ENCODE results near the gene TMEM170B.
"Not testable (repeated sequence)": the region's sequence is repeated elsewhere in the genome, so short reads cannot be mapped to it uniquely, and the experiment has no call there.

Gene TMEM170B

GRCh38 chr6:11547846-11548245, 10.3 kb downstream of the TMEM170B start:
- not testable (repeated sequence) for H3K36me3 Mint-ChIP-seq, ATAC-seq, H3K4me3 Mint-ChIP-seq, H3K27me3 Mint-ChIP-seq, H3K27ac Mint-ChIP-seq, H3K9me3 Mint-ChIP-seq
- H3K4me1 Mint-ChIP-seq = peaks cover 12% of the 10 kb centered on the region

GRCh38 chr6:11548578-11548977, 11.0 kb downstream of the TMEM170B start:
- H3K27ac Mint-ChIP-seq, ATAC-seq: not testable (repeated sequence)
- H3K4me1 Mint-ChIP-seq = peaks cover 12% of the 10 kb centered on the region

GRCh38 chr6:11551053-11551452, 13.5 kb downstream of the TMEM170B start:
- Mint-ChIP-seq H3K27ac (no peak overlapping the region), H3K9me3 (no peaks in the 10 kb centered on the region), H3K4me3 (no peak overlapping the region), H3K4me1 (peaks cover 19% of the 10 kb centered on the region), H3K27me3 (no peaks in the 10 kb centered on the region), H3K36me3 (no peaks in the 10 kb centered on the region)
- ATAC-seq = no peak

More at GRCh38 chr6:11548578-11548977, 11.0 kb downstream of the TMEM170B start:
- H3K4me3 Mint-ChIP-seq, H3K9me3 Mint-ChIP-seq, H3K36me3 Mint-ChIP-seq, H3K27me3 Mint-ChIP-seq: not testable (repeated sequence)

- Mint-ChIP-seq H3K4me3 (no peak overlapping the region), H3K36me3 (no peaks in the 10 kb centered on the region), H3K27me3 (no peaks in the 10 kb centered on the region), H3K4me1 (peaks cover 19% of the 10 kb centered on the region), H3K27ac (no peak overlapping the region), H3K9me3 (no peaks in the 10 kb centered on the region)
- ATAC-seq = no peak
Measured at GRCh38 chr6:11552442-11552841, 14.9 kb downstream of the TMEM170B start.

- no peaks in the 10 kb centered on the region for H3K36me3 Mint-ChIP-seq
- no peak overlapping the region for H3K4me3 Mint-ChIP-seq
- ATAC-seq = no peak
- H3K9me3 Mint-ChIP-seq = no peaks in the 10 kb centered on the region
- H3K27me3 Mint-ChIP-seq = no peaks in the 10 kb centered on the region
- peaks cover 19% of the 10 kb centered on the region for H3K4me1 Mint-ChIP-seq
- H3K27ac Mint-ChIP-seq = no peak overlapping the region
Measured at GRCh38 chr6:11553824-11554223, 16.3 kb downstream of the TMEM170B start.

GRCh38 chr6:11556309-11556708, 18.8 kb downstream of the TMEM170B start:
- no peak for ATAC-seq
- H3K27me3 Mint-ChIP-seq = no peaks in the 10 kb centered on the region
- no peak overlapping the region for H3K4me3 Mint-ChIP-seq
- no peak overlapping the region for H3K27ac Mint-ChIP-seq
- H3K9me3 Mint-ChIP-seq = no peaks in the 10 kb centered on the region
- peaks cover 14% of the 10 kb centered on the region for H3K4me1 Mint-ChIP-seq
- no peaks in the 10 kb centered on the region for H3K36me3 Mint-ChIP-seq

GRCh38 chr6:11563793-11564192, 26.2 kb downstream of the TMEM170B start:
- ATAC-seq = no peak
- Mint-ChIP-seq H3K27me3 (no peaks in the 10 kb centered on the region), H3K9me3 (no peaks in the 10 kb centered on the region), H3K27ac (no peak overlapping the region), H3K4me3 (no peak overlapping the region), H3K36me3 (peaks cover 27% of the 10 kb centered on the region), H3K4me1 (peaks cover 6% of the 10 kb centered on the region)

- Mint-ChIP-seq H3K9me3 (no peaks in the 10 kb centered on the region), H3K4me1 (peaks cover 6% of the 10 kb centered on the region), H3K36me3 (peaks cover 35% of the 10 kb centered on the region), H3K27me3 (no peaks in the 10 kb centered on the region), H3K4me3 (no peak overlapping the region), H3K27ac (no peak overlapping the region)
- ATAC-seq = no peak
Measured at GRCh38 chr6:11566609-11567008, 29.1 kb downstream of the TMEM170B start.

GRCh38 chr6:11571073-11571472, 33.5 kb downstream of the TMEM170B start:
- Mint-ChIP-seq H3K36me3 (peaks cover 30% of the 10 kb centered on the region), H3K27ac (no peak overlapping the region), H3K27me3 (no peaks in the 10 kb centered on the region), H3K4me3 (no peak overlapping the region), H3K4me1 (peaks cover 6% of the 10 kb centered on the region), H3K9me3 (no peaks in the 10 kb centered on the region)
- ATAC-seq = no peak

- Mint-ChIP-seq H3K4me1 (no peaks in the 10 kb centered on the region), H3K27me3 (no peaks in the 10 kb centered on the region), H3K4me3 (no peak overlapping the region), H3K9me3 (no peaks in the 10 kb centered on the region), H3K27ac (no peak overlapping the region), H3K36me3 (peaks cover 9% of the 10 kb centered on the region)
- ATAC-seq = peak; percentile 90
Measured at GRCh38 chr6:11575408-11576033, 38.0 kb downstream of the TMEM170B start.

GRCh38 chr6:11580686-11581405, 43.3 kb downstream of the TMEM170B start:
- ATAC-seq = no peak
- H3K27ac Mint-ChIP-seq = no peak overlapping the region
- H3K9me3 Mint-ChIP-seq = no peaks in the 10 kb centered on the region
- no peak overlapping the region for H3K4me3 Mint-ChIP-seq
- no peaks in the 10 kb centered on the region for H3K27me3 Mint-ChIP-seq
- H3K36me3 Mint-ChIP-seq = no peaks in the 10 kb centered on the region
- no peaks in the 10 kb centered on the region for H3K4me1 Mint-ChIP-seq

- H3K9me3 Mint-ChIP-seq = no peaks in the 10 kb centered on the region
- no peaks in the 10 kb centered on the region for H3K36me3 Mint-ChIP-seq
- peaks cover under 1% of the 10 kb centered on the region for H3K27me3 Mint-ChIP-seq
- ATAC-seq = no peak
- no peak overlapping the region for H3K27ac Mint-ChIP-seq
- no peaks in the 10 kb centered on the region for H3K4me1 Mint-ChIP-seq
- H3K4me3 Mint-ChIP-seq = no peak overlapping the region
Measured at GRCh38 chr6:11584244-11584643, 46.7 kb downstream of the TMEM170B start.

- ATAC-seq = no peak
- no peaks in the 10 kb centered on the region for H3K9me3 Mint-ChIP-seq
- no peaks in the 10 kb centered on the region for H3K4me1 Mint-ChIP-seq
- peaks cover 14% of the 10 kb centered on the region for H3K27me3 Mint-ChIP-seq
- no peak overlapping the region for H3K27ac Mint-ChIP-seq
- no peak overlapping the region for H3K4me3 Mint-ChIP-seq
- no peaks in the 10 kb centered on the region for H3K36me3 Mint-ChIP-seq
Measured at GRCh38 chr6:11585426-11586016, 48.0 kb downstream of the TMEM170B start.

GRCh38 chr6:11586117-11586516, 48.6 kb downstream of the TMEM170B start:
- Mint-ChIP-seq H3K4me3 (no peak overlapping the region), H3K4me1 (no peaks in the 10 kb centered on the region), H3K27me3 (peaks cover 15% of the 10 kb centered on the region), H3K36me3 (no peaks in the 10 kb centered on the region), H3K9me3 (no peaks in the 10 kb centered on the region), H3K27ac (no peak overlapping the region)
- ATAC-seq = no peak

- peaks cover 17% of the 10 kb centered on the region for H3K27me3 Mint-ChIP-seq
- H3K27ac Mint-ChIP-seq = no peak overlapping the region
- H3K36me3 Mint-ChIP-seq = no peaks in the 10 kb centered on the region
- no peak overlapping the region for H3K4me3 Mint-ChIP-seq
- H3K9me3 Mint-ChIP-seq = no peaks in the 10 kb centered on the region
- ATAC-seq = no peak
- H3K4me1 Mint-ChIP-seq = no peaks in the 10 kb centered on the region
Measured at GRCh38 chr6:11586536-11586935, 49.0 kb downstream of the TMEM170B start.

GRCh38 chr6:11589261-11589660, 51.7 kb downstream of the TMEM170B start:
- no peaks in the 10 kb centered on the region for H3K36me3 Mint-ChIP-seq
- H3K27ac Mint-ChIP-seq = no peak overlapping the region
- peaks cover 40% of the 10 kb centered on the region for H3K27me3 Mint-ChIP-seq
- H3K4me1 Mint-ChIP-seq = no peaks in the 10 kb centered on the region
- no peak for ATAC-seq
- H3K9me3 Mint-ChIP-seq = no peaks in the 10 kb centered on the region
- no peak overlapping the region for H3K4me3 Mint-ChIP-seq
